GM12878 (cell line): ENCODE data around the gene LIN37. TPM values are rescaled to one million over a fixed set of nuclear protein-coding genes. Genes with fewer than 3 reads are reported as not detected.

Experiments
- ATAC-seq: fragments of 200-7000 bp; cut with Tn5 transposase; 3 replicates; pipeline ENCODE4 v1.9.1; 2020; ENCODE audit warnings: mild to moderate bottlenecking, moderate library complexity
- BruUV-seq: library from RNA; stranded (reverse); fragments of 400-500 nt; replicated peaks from 2 replicates; lab custom pipeline; 2021; lab: Mats Ljungman, UMichigan
- CTCF ChIA-PET: fragments of 300-600 bp; sonication (Branson Sonifier 250); formaldehyde crosslinking; extraction: SDS; loops from one replicate; lab custom pipeline; 2021; ENCODE audit warnings: inconsistent platforms; lab: Yijun Ruan, JAX
- POLR2A ChIA-PET: fragments of 350-600 bp; formaldehyde crosslinking; extraction: SDS; loops from one replicate; lab custom pipeline; 2021; ENCODE audit warnings: inconsistent platforms; lab: Charles Lee
- RAD21 ChIA-PET: fragments of 300-600 bp; sonication (Branson Sonifier 250); formaldehyde crosslinking; loops from one replicate; lab custom pipeline; 2023; ENCODE audit warnings: antibody characterized with exemption; ENCODE audit not compliant: unreplicated experiment; lab: Charles Lee
- SMC1A ChIA-PET: fragments of 300-600 bp; sonication (Branson Sonifier 250); formaldehyde crosslinking; loops from one replicate; lab custom pipeline; 2023; ENCODE audit not compliant: unreplicated experiment, uncharacterized antibody; lab: Charles Lee
- DNase-seq: peaks from one replicate; pipeline ENCODE4 v3.0.0-alpha.2; 2011; ENCODE audit warnings: low read depth, low spot score
- FAIRE-seq: peaks from 3 replicates; lab custom pipeline; 2011; peaks lifted over from hg19 to GRCh38; lab: Jason Lieb, UNC
- H2AFZ ChIP-seq: 2 replicates; pipeline ENCODE4 v1.6.0; 2011; ENCODE audit warnings: low read depth, low read length, control low read depth; ENCODE audit not compliant: control insufficient read depth
- H3K27ac ChIP-seq: 2 replicates; pipeline ENCODE4 v1.5.1; 2011; ENCODE audit warnings: control low read depth; ENCODE audit not compliant: control insufficient read depth, insufficient read depth
- H3K27me3 ChIP-seq, 2 experiments: replicated peaks in 1 of 2; 2 replicates each; pipeline versions ENCODE4 v1.6.0 to v1.6.1; 2011; ENCODE audit warnings: low read length in 1 of 2; ENCODE audit not compliant: control insufficient read depth in 2 of 2, insufficient read depth in 2 of 2
- H3K36me3 ChIP-seq, 2 experiments: 2 replicates each; pipeline ENCODE4 v1.5.1; 2011; ENCODE audit warnings: low read length in 1 of 2; ENCODE audit not compliant: control insufficient read depth in 2 of 2, insufficient read depth in 2 of 2
- H3K4me1 ChIP-seq: 2 replicates; pipeline ENCODE4 v1.6.1; 2011; ENCODE audit warnings: mild to moderate bottlenecking, low read length, moderate library complexity, mixed read lengths; ENCODE audit not compliant: control insufficient read depth, insufficient read depth
- H3K4me2 ChIP-seq: 2 replicates; pipeline ENCODE4 v1.6.0; 2011; ENCODE audit warnings: control low read depth; ENCODE audit not compliant: control insufficient read depth, insufficient read depth
- H3K4me3 ChIP-seq: fragments of 200-600 bp; sonication (generic); 2 replicates; pipeline ENCODE4 v1.5.1; 2016
- H3K79me2 ChIP-seq: 2 replicates; pipeline ENCODE4 v1.6.0; 2011; ENCODE audit warnings: low read length; ENCODE audit not compliant: control insufficient read depth, insufficient read depth
- H3K9ac ChIP-seq: 2 replicates; pipeline ENCODE4 v1.8.0; 2011; ENCODE audit warnings: low read length, control low read depth, mixed read lengths; ENCODE audit not compliant: control insufficient read depth, insufficient read depth
- H3K9me3 ChIP-seq: replicated peaks from 3 replicates; pipeline ENCODE4 v1.5.1; 2011; ENCODE audit warnings: mild to moderate bottlenecking, low read length; ENCODE audit not compliant: control insufficient read depth, insufficient read depth
- H4K20me1 ChIP-seq: 2 replicates; pipeline ENCODE4 v1.6.0; 2011; ENCODE audit not compliant: control insufficient read depth, insufficient read depth
- CBFB ChIP-seq: IDR thresholded peaks from 2 replicates; pipeline ENCODE4 v1.6.1; 2016; ENCODE audit warnings: antibody characterized with exemption, low read depth
- LARP7 ChIP-seq: fragments of 450-650 bp; IDR thresholded peaks from 2 replicates; pipeline ENCODE4 v1.6.1; 2017; ENCODE audit warnings: mild to moderate bottlenecking
- POLR2A ChIP-seq: IDR thresholded peaks from 2 replicates; pipeline ENCODE4 v1.6.1; 2011; ENCODE audit warnings: low read depth, mild to moderate bottlenecking, low read length
- POLR2AphosphoS2 ChIP-seq: IDR thresholded peaks from 2 replicates; pipeline ENCODE4 v1.6.1; 2011; ENCODE audit warnings: low read depth, mild to moderate bottlenecking, low read length, improper control_type of control experiment, moderate library complexity
- SIX5 ChIP-seq: IDR thresholded peaks from 2 replicates; pipeline ENCODE4 v1.6.1; 2011; ENCODE audit warnings: mild to moderate bottlenecking, low read depth, low read length, moderate library complexity; ENCODE audit not compliant: severe bottlenecking
- SMAD5 ChIP-seq: IDR thresholded peaks from 2 replicates; pipeline ENCODE4 v1.6.1; 2016; ENCODE audit warnings: antibody characterized with exemption, low read depth
- SUZ12 ChIP-seq: fragments of 200-600 bp; sonication (generic); IDR thresholded peaks from one replicate; pipeline ENCODE4 v1.6.1; 2018; ENCODE audit warnings: antibody characterized with exemption, mild to moderate bottlenecking; ENCODE audit not compliant: unreplicated experiment
- TBL1XR1 ChIP-seq: IDR thresholded peaks from 2 replicates; pipeline ENCODE4 v1.6.1; 2012; ENCODE audit warnings: low read depth, low read length, improper control_type of control experiment
- ZBED1 ChIP-seq: IDR thresholded peaks from 2 replicates; pipeline ENCODE4 v1.6.1; 2016; ENCODE audit warnings: borderline replicate concordance
- ZNF384 ChIP-seq: IDR thresholded peaks from 2 replicates; pipeline ENCODE4 v1.6.1; 2012; ENCODE audit warnings: low read depth, mild to moderate bottlenecking, low read length, improper control_type of control experiment, borderline replicate concordance
- WGBS: methylation state at CpG from one replicate; pipeline ENCODE4 v1.1.6; 2016; ENCODE audit warnings: low lambda C conversion rate; ENCODE audit not compliant: insufficient replicate concordance, insufficient coverage; ENCODE audit errors: missing lambda C conversion rate; 5-methylcytosine and 5-hydroxymethylcytosine counted together
- in situ Hi-C: fragments of 300-500 bp; cut with MboI; formaldehyde crosslinking; loops from 9 replicates; pipeline ENCODE4 v1.14.3; 2018; ENCODE audit warnings: mixed read lengths
- intact Hi-C: fragments of 100-400 bp; cut with micrococcal nuclease; formaldehyde crosslinking; loops from one replicate; pipeline ENCODE4 v1.14.2; 2022; ENCODE audit not compliant: unreplicated experiment
- polyA plus RNA-seq, 11 experiments: library from polyadenylated mRNA; depleted of rRNA in 4 of 11; unstranded in 6 of 11; stranded (reverse) in 5 of 11; fragments of >200 nt; fragmentation: Nextera tagmentation in 4 of 11; fragmentation: Illumina TruSeq in 1 of 11; extraction: Ambion mirVana in 4 of 11; extraction: Trizol in 1 of 11; gene quantifications; 1 replicate in 1 of 11; 2 replicates in 10 of 11; pipeline versions ENCODE4 v1.2.1 to v1.2.3, GENCODE V29; 2011 to 2016; ENCODE audit warnings: inconsistent platforms in 2 of 11, missing spikeins in 2 of 11, low read depth in 1 of 11
- total RNA-seq, 4 experiments: library from RNA; depleted of rRNA in 3 of 4; stranded (reverse); fragments of >200 nt in 3 of 4; fragmentation: Illumina TruSeq in 1 of 4; extraction: Trizol in 1 of 4; gene quantifications; 2 replicates each; pipeline versions ENCODE4 v1.2.1 to v1.2.3, GENCODE V29; 2013 to 2021
- TF ChIP-seq, protein P1 (sequence below): fragments of 450-650 bp; IDR thresholded peaks from 2 replicates; pipeline ENCODE4 v1.6.1; 2017; ENCODE audit warnings: mild to moderate bottlenecking, moderate library complexity
- TF ChIP-seq, protein P2 (sequence below): fragments of 450-650 bp; IDR thresholded peaks from 2 replicates; pipeline ENCODE4 v1.6.1; 2017; ENCODE audit warnings: antibody characterized with exemption, mild to moderate bottlenecking, moderate library complexity
- TF ChIP-seq, protein P3 (sequence below): IDR thresholded peaks from 2 replicates; pipeline ENCODE4 v1.6.1; 2012; ENCODE audit warnings: low read depth, low read length, improper control_type of control experiment
- TF ChIP-seq, protein P4 (sequence below): IDR thresholded peaks from 2 replicates; pipeline ENCODE4 v1.6.1; 2011; ENCODE audit warnings: low read depth, mild to moderate bottlenecking, low read length, moderate library complexity, borderline replicate concordance; ENCODE audit errors: extremely low read depth

LIN37 gene
- total and polyA plus RNA-seq, 10 of the 15 experiments (the other 5 are each of a cell fraction or from before 2014, with no cell fraction given) = 0.69 to 11.9 (median 7.6) TPM

DNA sequence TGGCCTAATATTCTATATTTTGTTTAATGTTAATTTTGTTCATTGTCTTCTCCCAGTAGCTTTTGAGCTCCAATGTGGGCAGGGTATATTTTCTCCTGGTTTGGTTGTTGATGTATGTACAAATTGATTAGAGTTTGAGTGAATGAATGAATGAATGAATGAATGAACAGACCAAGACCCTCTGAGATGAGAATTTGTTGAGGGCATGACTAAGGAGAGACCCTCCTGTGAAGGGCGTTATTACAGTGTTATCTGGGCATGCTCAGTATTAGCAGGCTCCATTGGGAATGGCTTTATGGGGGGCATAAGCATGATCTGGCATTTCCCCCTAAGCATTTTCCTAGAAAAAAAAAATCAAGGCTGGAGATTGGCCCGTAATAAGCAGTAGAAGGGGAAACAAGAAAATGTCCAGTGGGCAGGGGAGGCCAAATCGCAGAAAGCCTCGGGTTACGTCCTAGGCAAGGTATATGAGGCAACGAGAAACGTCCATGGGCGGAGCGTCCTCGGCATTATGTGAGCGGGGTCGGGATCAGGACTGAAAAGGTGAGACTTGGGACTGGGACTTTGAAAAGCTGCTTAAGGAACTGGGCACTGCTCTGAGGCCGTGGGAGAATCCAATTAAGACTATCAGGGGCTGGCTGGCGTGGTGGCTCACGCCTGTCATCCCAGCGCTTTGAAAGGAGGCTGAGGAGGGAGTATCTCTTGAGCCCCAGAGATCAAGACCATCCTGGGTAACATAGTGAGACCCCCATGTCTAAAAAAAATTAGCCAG is 26.1 kb downstream of the LIN37 start:
- SMC1A ChIA-PET = no interaction called here
- TF ChIP-seq LARP7 (no peak), SUZ12 (no peak), TBL1XR1 (no peak), SMAD5 (no peak), ZBED1 (no peak), POLR2A (no peak), SIX5 (no peak), POLR2AphosphoS2 (no peak), CBFB (no peak), ZNF384 (no peak)
- TF ChIP-seq, protein P1, sequence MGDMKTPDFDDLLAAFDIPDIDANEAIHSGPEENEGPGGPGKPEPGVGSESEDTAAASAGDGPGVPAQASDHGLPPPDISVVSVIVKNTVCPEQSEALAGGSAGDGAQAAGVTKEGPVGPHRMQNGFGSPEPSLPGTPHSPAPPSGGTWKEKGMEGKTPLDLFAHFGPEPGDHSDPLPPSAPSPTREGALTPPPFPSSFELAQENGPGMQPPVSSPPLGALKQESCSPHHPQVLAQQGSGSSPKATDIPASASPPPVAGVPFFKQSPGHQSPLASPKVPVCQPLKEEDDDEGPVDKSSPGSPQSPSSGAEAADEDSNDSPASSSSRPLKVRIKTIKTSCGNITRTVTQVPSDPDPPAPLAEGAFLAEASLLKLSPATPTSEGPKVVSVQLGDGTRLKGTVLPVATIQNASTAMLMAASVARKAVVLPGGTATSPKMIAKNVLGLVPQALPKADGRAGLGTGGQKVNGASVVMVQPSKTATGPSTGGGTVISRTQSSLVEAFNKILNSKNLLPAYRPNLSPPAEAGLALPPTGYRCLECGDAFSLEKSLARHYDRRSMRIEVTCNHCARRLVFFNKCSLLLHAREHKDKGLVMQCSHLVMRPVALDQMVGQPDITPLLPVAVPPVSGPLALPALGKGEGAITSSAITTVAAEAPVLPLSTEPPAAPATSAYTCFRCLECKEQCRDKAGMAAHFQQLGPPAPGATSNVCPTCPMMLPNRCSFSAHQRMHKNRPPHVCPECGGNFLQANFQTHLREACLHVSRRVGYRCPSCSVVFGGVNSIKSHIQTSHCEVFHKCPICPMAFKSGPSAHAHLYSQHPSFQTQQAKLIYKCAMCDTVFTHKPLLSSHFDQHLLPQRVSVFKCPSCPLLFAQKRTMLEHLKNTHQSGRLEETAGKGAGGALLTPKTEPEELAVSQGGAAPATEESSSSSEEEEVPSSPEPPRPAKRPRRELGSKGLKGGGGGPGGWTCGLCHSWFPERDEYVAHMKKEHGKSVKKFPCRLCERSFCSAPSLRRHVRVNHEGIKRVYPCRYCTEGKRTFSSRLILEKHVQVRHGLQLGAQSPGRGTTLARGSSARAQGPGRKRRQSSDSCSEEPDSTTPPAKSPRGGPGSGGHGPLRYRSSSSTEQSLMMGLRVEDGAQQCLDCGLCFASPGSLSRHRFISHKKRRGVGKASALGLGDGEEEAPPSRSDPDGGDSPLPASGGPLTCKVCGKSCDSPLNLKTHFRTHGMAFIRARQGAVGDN = no peak
- TF ChIP-seq, protein P2, sequence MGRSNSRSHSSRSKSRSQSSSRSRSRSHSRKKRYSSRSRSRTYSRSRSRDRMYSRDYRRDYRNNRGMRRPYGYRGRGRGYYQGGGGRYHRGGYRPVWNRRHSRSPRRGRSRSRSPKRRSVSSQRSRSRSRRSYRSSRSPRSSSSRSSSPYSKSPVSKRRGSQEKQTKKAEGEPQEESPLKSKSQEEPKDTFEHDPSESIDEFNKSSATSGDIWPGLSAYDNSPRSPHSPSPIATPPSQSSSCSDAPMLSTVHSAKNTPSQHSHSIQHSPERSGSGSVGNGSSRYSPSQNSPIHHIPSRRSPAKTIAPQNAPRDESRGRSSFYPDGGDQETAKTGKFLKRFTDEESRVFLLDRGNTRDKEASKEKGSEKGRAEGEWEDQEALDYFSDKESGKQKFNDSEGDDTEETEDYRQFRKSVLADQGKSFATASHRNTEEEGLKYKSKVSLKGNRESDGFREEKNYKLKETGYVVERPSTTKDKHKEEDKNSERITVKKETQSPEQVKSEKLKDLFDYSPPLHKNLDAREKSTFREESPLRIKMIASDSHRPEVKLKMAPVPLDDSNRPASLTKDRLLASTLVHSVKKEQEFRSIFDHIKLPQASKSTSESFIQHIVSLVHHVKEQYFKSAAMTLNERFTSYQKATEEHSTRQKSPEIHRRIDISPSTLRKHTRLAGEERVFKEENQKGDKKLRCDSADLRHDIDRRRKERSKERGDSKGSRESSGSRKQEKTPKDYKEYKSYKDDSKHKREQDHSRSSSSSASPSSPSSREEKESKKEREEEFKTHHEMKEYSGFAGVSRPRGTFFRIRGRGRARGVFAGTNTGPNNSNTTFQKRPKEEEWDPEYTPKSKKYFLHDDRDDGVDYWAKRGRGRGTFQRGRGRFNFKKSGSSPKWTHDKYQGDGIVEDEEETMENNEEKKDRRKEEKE = no peak
- TF ChIP-seq, protein P3, sequence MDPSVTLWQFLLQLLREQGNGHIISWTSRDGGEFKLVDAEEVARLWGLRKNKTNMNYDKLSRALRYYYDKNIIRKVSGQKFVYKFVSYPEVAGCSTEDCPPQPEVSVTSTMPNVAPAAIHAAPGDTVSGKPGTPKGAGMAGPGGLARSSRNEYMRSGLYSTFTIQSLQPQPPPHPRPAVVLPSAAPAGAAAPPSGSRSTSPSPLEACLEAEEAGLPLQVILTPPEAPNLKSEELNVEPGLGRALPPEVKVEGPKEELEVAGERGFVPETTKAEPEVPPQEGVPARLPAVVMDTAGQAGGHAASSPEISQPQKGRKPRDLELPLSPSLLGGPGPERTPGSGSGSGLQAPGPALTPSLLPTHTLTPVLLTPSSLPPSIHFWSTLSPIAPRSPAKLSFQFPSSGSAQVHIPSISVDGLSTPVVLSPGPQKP = no peak
- TF ChIP-seq, protein P4, sequence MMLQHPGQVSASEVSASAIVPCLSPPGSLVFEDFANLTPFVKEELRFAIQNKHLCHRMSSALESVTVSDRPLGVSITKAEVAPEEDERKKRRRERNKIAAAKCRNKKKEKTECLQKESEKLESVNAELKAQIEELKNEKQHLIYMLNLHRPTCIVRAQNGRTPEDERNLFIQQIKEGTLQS = no peak
- CTCF ChIA-PET = no interaction called here
- H3K4me3 ChIP-seq = no peak overlapping the region
- intact Hi-C loops = no loop called here
- H3K4me2 ChIP-seq = peak overlapping the region; percentile 86
- POLR2A ChIA-PET = interaction anchor here (0.6 to 1.9 kb wide), 2 partner anchors 34 to 127 kb away, joined by 4 to 8 read pairs; partner anchors contain the start of gene COX6B1
- no TSS peak for BruUV-seq
- ATAC-seq (no peak), DNase-seq (no peak), FAIRE-seq (peak; percentile 59)
- no peak overlapping the region for H3K27ac ChIP-seq
- H3K36me3 ChIP-seq = no peaks in the 10 kb centered on the region; a peak in 1 of 4 replicates
- RAD21 ChIA-PET = no interaction called here
- no peaks in the 10 kb centered on the region for H4K20me1 ChIP-seq
- H3K27me3 ChIP-seq = no peaks in the 10 kb centered on the region
- H2AFZ ChIP-seq = peak overlapping the region; percentile 59; the same call in 1 of the 2 replicates
- in situ Hi-C loops = no loop called here
- no peaks in the 10 kb centered on the region for H3K4me1 ChIP-seq
- 54% methylated on average over 16 of the region's 16 CpGs for WGBS
- H3K79me2 ChIP-seq = no peaks in the 10 kb centered on the region
- no peaks in the 10 kb centered on the region for H3K9me3 ChIP-seq
- H3K9ac ChIP-seq = no peak overlapping the region
